ENCODE measurements around the gene COL1A2.

The COL1A2 gene

GRCh38 chr7:94394437-94395140 lies at the start of gene COL1A2:
TSS of gene COL1A2 (plus strand) at chr7:94394895. CDS start at chr7:94395032, 137 bp downstream.
- peak; percentile 98 for DNase-seq

DNA sequence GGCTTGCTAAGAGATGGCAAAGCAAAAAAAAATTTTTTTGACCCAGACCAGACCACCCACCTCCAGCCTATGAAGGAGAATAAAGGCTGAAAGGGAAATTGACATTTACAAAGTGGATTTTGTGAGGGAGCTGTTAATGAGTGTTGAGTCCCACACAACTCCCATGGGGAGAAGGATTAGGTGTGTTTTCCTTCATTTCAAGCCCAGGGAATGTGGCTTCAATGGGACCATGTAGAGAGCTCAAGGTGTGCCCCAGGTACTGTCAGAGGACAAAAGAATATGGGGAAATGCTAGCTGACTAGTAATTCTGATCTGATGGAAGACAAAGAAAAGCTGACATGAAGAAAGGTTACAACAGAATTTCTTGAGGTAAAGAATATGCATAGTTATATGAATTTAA lies 48.8 kb upstream of the COL1A2 start:
- no peak for DNase-seq

- peak; percentile 87 for DNase-seq
Observed at GRCh38 chr7:94348142-94348541, 46.6 kb upstream of the COL1A2 start.

DNA sequence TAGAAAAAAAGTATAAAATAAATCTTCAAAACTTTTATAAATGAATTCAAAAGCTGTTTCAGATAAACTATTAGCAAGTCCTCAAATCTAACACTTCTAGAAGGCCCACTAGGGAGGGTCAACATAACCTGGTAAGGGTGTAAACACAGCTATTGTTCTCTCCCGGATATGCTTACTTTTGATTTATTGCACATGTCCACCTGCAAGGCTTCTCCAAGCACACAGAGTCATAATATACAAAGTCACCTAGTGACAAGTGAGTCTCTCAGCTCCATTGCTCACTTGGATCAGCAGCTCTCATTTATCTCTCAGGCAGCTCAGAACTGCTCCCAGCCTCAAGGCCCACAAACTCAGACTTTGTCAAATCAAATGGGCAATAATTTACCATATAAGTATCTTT lies 44.0 kb upstream of the COL1A2 start:
- no peak for DNase-seq

GRCh38 chr7:94351703-94352102 lies 43.0 kb upstream of the COL1A2 start:
- no peak for DNase-seq

- DNase-seq, result no peak
Observed at GRCh38 chr7:94352887-94353286, 41.8 kb upstream of the COL1A2 start.

DNA sequence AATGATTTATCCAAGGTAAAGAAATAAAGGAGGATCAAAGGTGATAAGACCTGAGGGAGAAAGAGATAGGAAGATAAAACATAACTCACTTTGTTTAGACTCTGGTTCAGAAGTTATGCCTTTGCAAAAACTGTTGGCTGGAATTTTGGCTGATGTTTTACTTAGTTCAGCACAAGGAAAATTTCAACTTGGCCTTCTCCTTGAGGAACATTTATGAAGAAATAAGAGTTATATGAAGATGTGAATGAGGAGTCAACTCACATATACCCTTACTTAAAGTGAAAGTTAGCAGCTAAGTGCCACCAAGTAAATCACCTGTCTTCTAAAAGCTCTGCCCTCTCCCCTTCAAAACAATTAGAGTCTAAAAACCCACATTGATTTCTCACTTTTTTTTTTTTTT lies 39.7 kb upstream of the COL1A2 start:
- DNase-seq, result no peak

GRCh38 chr7:94355454-94355853 lies 39.2 kb upstream of the COL1A2 start:
- peak; percentile 74 for DNase-seq

GRCh38 chr7:94357076-94357475 lies 37.6 kb upstream of the COL1A2 start:
- DNase-seq, result no peak

DNA sequence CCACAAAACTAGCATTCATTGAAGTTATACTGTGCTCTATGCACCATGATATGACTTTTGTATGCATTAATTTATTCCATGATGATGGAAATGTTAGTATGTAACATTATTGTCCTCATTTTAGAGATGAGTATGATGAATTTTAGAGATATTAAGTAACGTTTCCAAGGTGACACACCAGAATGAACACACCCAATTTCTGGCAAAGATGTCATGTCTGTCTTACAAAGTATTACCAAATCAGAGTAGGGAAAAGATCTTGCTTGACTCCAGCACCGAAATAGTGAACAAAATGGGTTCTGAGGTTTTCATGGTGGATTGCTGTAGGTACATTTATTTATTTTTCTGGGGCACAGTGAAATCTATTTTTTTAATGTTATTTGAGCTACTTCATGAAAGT lies 33.8 kb upstream of the COL1A2 start:
- DNase-seq, result no peak

- no peak for DNase-seq
Observed at GRCh38 chr7:94362276-94362675, 32.4 kb upstream of the COL1A2 start.

- no peak for DNase-seq
Observed at GRCh38 chr7:94364816-94365215, 29.9 kb upstream of the COL1A2 start.

DNA sequence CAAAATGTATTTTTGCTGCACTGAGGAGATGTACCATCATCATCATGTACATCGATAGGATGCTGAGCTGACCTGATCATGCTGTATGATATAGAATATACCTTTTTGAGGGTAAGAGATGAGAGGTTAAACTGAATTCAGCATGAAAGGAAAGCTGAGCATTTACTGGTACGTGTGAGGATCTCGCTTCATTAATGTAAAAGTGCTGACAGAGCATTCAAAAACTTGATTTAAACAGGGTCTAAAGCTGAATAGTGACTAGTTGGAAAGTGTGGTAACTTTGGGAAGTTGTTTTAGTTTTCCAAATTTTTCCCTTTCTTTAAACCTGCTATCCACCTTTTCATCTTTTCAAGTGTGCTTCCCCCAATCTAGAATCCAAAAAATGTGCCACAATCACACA lies 28.5 kb upstream of the COL1A2 start:
- DNase-seq, result no peak

- DNase-seq, result no peak
Observed at GRCh38 chr7:94366832-94367231, 27.9 kb upstream of the COL1A2 start.

DNA sequence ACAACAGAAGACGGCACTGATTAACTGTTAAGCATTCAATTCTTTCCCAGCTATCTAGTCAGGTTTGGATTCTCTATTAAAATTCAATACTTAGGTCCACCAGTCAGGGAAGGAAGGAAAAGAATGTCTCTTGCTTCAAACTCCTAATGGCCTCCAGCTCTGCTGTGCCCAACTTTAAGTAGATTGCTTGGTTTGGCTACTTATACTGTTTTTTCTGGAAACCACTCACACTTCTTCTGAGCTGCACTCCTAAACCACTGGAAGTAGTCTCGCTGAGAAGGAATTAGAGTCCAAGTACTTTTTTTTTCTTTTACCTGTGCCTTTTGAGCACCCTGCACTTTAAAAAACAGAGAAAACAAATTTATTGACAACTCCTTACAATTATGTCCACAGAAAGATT lies 26.7 kb upstream of the COL1A2 start:
- DNase-seq, result peak; percentile 44

DNA sequence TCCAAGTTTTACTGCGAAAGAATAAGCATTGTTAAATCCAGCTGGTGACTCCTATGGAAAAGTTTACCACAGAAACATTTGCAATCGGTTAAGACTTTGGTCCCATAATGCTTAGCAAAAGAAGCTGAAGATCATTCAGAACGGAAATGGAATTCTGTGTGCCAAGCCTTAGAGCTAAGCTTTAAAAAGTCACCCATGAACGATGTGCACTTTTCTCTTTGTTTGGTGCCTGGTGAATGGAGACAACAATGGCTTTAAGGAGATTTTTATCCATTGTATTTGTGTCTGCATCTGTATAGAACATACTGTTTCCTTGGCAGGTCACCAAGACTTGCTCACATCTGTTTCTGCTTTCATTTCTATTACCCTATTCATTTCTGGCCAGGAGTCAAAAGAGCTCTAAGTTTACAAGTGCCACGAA lies 26.3 kb upstream of the COL1A2 start:
- DNase-seq, result peak; percentile 76

DNA sequence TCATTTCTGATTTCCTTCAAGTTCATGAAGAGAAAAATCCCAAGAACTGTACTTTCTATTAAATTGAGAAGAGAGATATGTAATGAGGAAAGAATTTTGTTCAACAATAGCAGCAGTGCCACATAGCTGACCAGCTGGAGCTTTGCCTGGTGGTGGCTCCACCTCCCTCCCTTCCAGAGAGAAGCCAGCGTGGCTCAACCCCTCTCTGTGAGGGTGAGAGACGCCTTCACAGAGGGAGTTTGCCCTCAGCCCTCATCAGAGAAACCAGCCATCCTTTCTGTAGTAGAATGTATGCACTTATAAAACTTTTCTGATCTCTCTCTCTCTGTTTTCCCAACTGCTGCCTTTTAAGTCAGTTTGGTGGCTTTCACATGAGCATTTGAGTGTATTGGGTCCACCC lies 20.5 kb upstream of the COL1A2 start:
- peak; percentile 95 for DNase-seq

GRCh38 chr7:94374721-94375566 lies 19.8 kb upstream of the COL1A2 start:
- DNase-seq, result peak; percentile 92

DNA sequence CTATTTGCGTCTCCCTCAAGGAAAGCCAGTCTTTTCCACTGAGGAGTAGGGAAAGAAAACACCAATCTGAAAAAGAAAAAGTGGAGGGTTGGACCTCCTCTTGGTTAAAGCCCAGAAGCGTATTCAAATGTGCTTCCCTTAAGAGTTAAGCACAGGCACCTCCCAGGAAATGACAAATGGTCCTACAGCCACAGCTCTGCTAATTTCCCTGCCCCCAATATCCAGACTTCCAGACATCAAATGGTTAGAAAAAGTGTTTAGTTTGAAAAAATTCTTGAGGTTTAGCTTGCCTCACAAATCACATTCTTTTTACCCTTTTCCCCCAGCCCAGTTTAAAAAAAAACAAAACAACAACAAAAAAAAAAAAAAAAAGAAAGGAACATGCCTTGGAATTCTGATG lies 19.0 kb upstream of the COL1A2 start:
- DNase-seq, result peak; percentile 84

DNA sequence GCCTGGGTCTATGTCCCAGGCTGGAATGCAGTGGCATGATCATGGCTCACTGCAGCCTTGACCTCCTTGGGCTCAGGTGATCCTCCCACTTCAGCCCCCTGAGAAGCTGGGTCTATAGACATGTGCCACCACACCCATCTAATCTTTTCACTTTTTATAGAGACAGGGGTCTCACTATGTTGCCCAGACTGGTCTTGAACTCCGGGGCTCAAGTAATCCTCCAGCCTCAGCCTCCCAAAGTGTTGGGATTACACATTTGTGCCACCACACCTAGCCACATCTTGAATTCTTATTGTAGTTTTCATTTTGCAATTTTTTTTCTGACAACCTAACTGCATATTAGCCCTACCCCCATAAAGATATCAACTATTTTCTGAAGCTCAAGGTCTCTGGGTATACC lies 18.4 kb upstream of the COL1A2 start:
- DNase-seq, result no peak

DNA sequence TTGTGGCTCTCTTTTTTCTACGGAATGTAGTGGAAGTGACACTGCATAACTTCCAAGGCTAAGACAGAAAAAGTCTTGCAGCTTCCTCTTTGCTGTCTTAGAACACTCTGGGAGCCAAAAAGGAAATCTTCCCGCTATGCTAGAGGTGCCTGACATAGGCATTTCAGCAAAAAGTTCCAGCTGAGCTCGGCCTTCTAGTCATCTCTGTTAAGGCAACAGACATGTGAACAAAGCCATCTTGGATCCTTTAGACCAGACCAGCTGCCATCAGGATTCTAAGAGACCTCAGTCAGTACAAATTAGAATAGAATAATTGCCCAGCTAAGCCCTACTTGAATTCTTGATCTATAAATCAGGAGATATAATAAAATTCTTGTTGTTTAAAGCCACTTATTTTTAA lies 16.3 kb upstream of the COL1A2 start:
- DNase-seq, result no peak

DNA sequence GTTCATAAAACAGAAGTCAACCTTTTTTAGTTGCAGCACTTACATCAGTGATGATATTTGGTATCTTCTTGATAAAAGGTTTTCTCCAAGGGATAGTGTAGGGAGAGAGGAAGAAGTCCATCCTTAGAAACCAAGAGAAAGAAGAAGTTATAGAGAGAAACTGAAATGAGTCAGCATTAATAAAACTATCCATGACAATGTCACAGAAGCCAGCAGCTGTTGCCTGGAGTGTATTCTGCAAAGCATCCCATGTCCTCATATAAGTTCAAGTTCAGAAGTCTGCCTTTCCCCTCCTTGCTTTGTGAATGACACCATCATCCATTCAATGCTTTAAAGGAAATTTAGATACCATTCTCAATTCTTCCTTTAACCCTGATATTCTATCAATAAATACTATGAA lies 14.4 kb upstream of the COL1A2 start:
- DNase-seq, result no peak

GRCh38 chr7:94382132-94382531 lies 12.6 kb upstream of the COL1A2 start:
- DNase-seq, result no peak

DNA sequence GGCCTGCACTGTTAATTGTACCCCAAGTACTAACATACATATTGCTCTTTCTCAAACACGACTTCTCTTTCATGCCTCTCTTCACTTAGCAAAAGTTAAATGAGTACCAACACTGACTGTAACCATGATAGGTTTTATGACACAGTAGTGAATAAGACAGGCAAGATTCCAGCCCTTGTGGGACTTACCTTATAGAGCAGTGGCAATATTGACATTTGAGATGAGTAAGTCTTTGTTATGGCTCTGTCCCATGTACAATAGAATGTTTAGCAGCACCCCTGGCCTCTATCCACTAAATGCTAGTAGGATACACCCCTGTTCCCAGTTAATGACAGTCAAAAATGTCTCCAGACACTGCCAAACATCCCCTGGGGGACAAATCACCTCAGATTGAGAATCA lies 11.9 kb upstream of the COL1A2 start:
- DNase-seq, result no peak

Measured in femur (tissue), 1 donor.